AG04450 (cell line): ENCODE measurements around the gene POPDC3. TPM values are rescaled to one million over a fixed set of nuclear protein-coding genes. Genes with fewer than 3 reads are reported as not detected.

Experiments used
- CTCF ChIA-PET: fragments of 300-600, 350-600 bp; formaldehyde crosslinking; extraction: SDS; loops from one replicate; lab custom pipeline; 2022; ENCODE audit warnings: antibody characterized with exemption, inconsistent platforms; lab: Charles Lee
- POLR2A ChIA-PET: fragments of 350-600 bp; formaldehyde crosslinking; extraction: SDS; loops from one replicate; lab custom pipeline; 2021; ENCODE audit warnings: antibody characterized with exemption, inconsistent platforms; lab: Yijun Ruan, JAX
- DNase-seq: peaks from one replicate; pipeline ENCODE4 v3.0.0-alpha.2; 2011; ENCODE audit warnings: low read depth, low spot score
- H3K27ac ChIP-seq: one replicate; pipeline ENCODE4 v1.5.1; 2012; ENCODE audit warnings: low read depth, low read length, control low read depth
- H3K27me3 ChIP-seq: one replicate; pipeline ENCODE4 v1.6.0; 2012; ENCODE audit warnings: low read length; ENCODE audit not compliant: control insufficient read depth, insufficient read depth
- H3K4me3 ChIP-seq: 2 replicates; pipeline ENCODE4 v1.5.1; 2011; ENCODE audit warnings: mild to moderate bottlenecking, low read depth, low read length, control low read depth
- H3K9me3 ChIP-seq: 2 replicates; pipeline ENCODE4 v1.5.1; 2012; ENCODE audit warnings: low read length; ENCODE audit not compliant: control insufficient read depth, insufficient read depth
- polyA plus RNA-seq: library from polyadenylated mRNA; depleted of rRNA; stranded (reverse); fragments of >200 nt; gene quantifications from 2 replicates; pipeline ENCODE4 v1.2.3, GENCODE V29; 2011
- TF ChIP-seq, protein P1 (sequence below): IDR thresholded peaks from 2 replicates; pipeline ENCODE4 v1.5.1; 2011; ENCODE audit warnings: low read depth, low read length, control low read depth, inconsistent platforms

Gene POPDC3
- polyA plus RNA-seq, 1 experiment = 29.1 TPM

GRCh38 chr6:105170059-105170458 lies 9.8 kb downstream of the POPDC3 start:
- no peaks in the 10 kb centered on the region for H3K9me3 ChIP-seq
- ChIA-PET CTCF (no interaction called here), POLR2A (no interaction called here)
- DNase-seq = no peak
- TF ChIP-seq, protein P1, sequence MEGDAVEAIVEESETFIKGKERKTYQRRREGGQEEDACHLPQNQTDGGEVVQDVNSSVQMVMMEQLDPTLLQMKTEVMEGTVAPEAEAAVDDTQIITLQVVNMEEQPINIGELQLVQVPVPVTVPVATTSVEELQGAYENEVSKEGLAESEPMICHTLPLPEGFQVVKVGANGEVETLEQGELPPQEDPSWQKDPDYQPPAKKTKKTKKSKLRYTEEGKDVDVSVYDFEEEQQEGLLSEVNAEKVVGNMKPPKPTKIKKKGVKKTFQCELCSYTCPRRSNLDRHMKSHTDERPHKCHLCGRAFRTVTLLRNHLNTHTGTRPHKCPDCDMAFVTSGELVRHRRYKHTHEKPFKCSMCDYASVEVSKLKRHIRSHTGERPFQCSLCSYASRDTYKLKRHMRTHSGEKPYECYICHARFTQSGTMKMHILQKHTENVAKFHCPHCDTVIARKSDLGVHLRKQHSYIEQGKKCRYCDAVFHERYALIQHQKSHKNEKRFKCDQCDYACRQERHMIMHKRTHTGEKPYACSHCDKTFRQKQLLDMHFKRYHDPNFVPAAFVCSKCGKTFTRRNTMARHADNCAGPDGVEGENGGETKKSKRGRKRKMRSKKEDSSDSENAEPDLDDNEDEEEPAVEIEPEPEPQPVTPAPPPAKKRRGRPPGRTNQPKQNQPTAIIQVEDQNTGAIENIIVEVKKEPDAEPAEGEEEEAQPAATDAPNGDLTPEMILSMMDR = no peak
- no peaks in the 10 kb centered on the region for H3K27me3 ChIP-seq
- no peak overlapping the region for H3K27ac ChIP-seq
- H3K4me3 ChIP-seq = no peak overlapping the region

GRCh38 chr6:105167914-105168313 lies 11.9 kb downstream of the POPDC3 start:
- Histone ChIP-seq H3K4me3 (no peak overlapping the region), H3K9me3 (no peaks in the 10 kb centered on the region), H3K27me3 (no peaks in the 10 kb centered on the region), H3K27ac (no peak overlapping the region)
- no peak for DNase-seq
- TF ChIP-seq, protein P1 = no peak
- ChIA-PET POLR2A (interaction anchor here (0.7 kb wide), 1 partner anchor 278 kb away, joined by 3 read pairs; no protein-coding TSS in a partner anchor), CTCF (no interaction called here)

GRCh38 chr6:105164418-105164817 lies 15.4 kb downstream of the POPDC3 start:
- Histone ChIP-seq H3K4me3 (no peak overlapping the region), H3K27me3 (no peaks in the 10 kb centered on the region), H3K9me3 (no peaks in the 10 kb centered on the region), H3K27ac (no peak overlapping the region)
- CTCF ChIA-PET = interaction anchor here (1.1 to 1.5 kb wide), 3 partner anchors 28 to 199 kb away, joined by 3 to 4 read pairs (median 4); a partner anchor contains a TSS
- no peak for DNase-seq
- TF ChIP-seq, protein P1 = no peak
- POLR2A ChIA-PET = no interaction called here

DNA sequence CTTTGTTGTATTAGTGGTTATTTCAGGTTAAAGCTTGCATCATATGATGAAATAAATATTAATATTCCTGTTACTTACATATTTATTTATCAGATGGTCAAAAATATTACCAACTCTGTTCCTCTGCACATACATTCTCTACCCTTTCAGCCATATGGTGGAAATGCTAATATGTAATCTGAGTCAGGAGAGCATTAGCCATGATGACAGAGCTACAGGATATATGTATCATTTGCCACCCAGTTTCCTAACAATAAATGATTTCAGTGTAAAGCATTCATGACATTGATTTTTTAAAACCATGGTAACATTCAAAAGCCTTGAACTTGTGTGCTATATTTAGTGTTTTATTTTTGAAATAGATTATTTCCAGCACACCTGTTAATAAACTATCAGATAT lies 16.6 kb downstream of the POPDC3 start:
- no peak overlapping the region for H3K27ac ChIP-seq
- no peak for DNase-seq

GRCh38 chr6:105162377-105162776 lies 17.4 kb downstream of the POPDC3 start:
- TF ChIP-seq, protein P1 = no peak
- Histone ChIP-seq H3K27me3 (no peaks in the 10 kb centered on the region), H3K4me3 (no peak overlapping the region), H3K27ac (no peak overlapping the region), H3K9me3 (no peaks in the 10 kb centered on the region)
- CTCF ChIA-PET = interaction anchor here (1.0 kb wide), 1 partner anchor 201 kb away, joined by 3 read pairs; no protein-coding TSS in a partner anchor
- no peak for DNase-seq
- POLR2A ChIA-PET = no interaction called here

More for the DNA sequence above, 16.6 kb downstream of the POPDC3 start:
- TF ChIP-seq, protein P1 = no peak
- Histone ChIP-seq H3K4me3 (no peak overlapping the region), H3K9me3 (no peaks in the 10 kb centered on the region), H3K27me3 (no peaks in the 10 kb centered on the region)
- CTCF ChIA-PET = interaction anchor here (1.0 kb wide), 1 partner anchor 200 kb away, joined by 3 read pairs; no protein-coding TSS in a partner anchor
- POLR2A ChIA-PET = no interaction called here
